ENCODE results near the gene ETV6.
A peak's percentile ranks its signal among the peaks of the same experiment; 100 is the strongest.

The ETV6 gene

DNA sequence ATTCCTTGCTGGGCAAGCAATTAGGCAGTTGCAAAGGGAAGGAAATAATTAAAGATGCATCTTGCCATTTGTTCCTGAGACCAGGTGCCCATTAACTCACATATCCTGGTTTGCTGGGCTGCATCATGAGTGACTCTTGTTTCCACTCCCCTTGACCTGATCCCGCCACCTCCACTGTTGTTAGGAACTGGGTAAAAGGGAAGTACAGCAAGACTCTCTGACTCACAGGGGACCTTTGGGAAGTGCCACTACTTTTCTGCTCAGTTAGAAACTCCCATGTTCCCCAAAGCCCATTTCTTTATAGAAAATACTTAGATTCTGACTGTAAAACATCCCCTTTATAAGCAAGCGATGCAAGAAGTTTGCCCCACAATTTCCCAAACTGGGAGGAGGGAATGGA is 235.2 kb downstream of the ETV6 start:
- H3K27ac ChIP-seq (ENCODE audit: low read length): peak overlapping the region; percentile 51; the same call in 1 of the 2 replicates
- no peak for ATAC-seq (ENCODE audit: insufficient read depth, low read depth)
- H3K9ac ChIP-seq (ENCODE audit: low read depth, low read length): no peak overlapping the region
- H3K4me2 ChIP-seq (ENCODE audit: insufficient read depth, low read length): no peak overlapping the region
- no peak overlapping the region for H3K4me3 ChIP-seq (ENCODE audit: low read depth in 1 of 2, low read length in 2 of 2)
- H3K27me3 ChIP-seq (ENCODE audit: insufficient read depth, low read length, poor library complexity): no peaks in the 10 kb centered on the region
- H4K20me1 ChIP-seq (ENCODE audit: insufficient read depth, low read length): no peaks in the 10 kb centered on the region
- no peak for DNase-seq
- TF ChIP-seq EZH2 (IDR thresholded peaks at IDR 0.05; ENCODE audit: borderline replicate concordance, low read depth, low read length, severe bottlenecking) (no peak), CTCF (IDR thresholded peaks at IDR 0.05; ENCODE audit: borderline replicate concordance, extremely low read depth, low read length, poor library complexity, severe bottlenecking) (no peak)
- peaks cover 20% of the 10 kb centered on the region for H3K79me2 ChIP-seq (ENCODE audit: insufficient read depth, low read length)
- H3K4me1 ChIP-seq (ENCODE audit: insufficient read depth, low read length): peaks cover 5% of the 10 kb centered on the region
- H3K36me3 ChIP-seq (ENCODE audit: insufficient read depth, low read length): peaks cover 94% of the 10 kb centered on the region
- no peaks in the 10 kb centered on the region for H3K9me3 ChIP-seq (ENCODE audit: insufficient read depth, low read length, severe bottlenecking)
- H2AFZ ChIP-seq (ENCODE audit: low read depth, low read length): no peak overlapping the region

DNA sequence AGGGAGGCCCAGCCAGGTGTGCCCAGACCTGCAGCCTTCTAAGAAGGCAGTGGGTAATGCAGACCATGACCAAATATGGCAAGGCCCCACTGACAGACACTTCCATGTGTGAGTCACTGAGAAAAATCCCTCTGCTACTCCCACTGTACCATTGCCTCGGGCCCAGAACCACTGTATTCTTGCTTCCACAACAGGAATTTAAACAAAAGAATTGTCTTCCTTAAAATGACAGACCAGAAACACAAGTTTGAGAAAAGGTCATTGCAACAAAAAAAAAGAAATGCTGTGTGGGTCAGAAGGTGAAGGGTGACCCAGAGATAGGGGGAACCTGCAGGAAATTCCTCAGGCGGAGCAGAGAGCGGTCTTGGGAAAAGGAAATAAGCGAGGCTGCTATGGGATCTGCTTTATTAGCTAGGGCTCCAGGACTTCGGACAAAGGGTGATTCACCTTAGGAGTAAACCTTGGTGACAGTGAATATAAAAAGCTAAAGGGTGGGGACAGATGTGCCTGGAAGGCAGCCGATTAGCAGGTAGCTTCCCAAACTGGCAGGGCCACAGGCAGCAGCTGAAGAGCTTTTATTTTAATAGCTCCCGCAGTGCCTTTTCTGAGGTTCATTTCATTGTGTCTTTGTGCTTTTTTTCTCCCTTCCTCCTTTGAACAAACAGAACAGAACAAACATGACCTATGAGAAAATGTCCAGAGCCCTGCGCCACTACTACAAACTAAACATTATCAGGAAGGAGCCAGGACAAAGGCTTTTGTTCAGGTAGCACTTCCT is 236.0 kb downstream of the ETV6 start:
- no peak for ATAC-seq (ENCODE audit: insufficient read depth, low read depth)
- Histone ChIP-seq H3K36me3 (ENCODE audit: insufficient read depth, low read length) (peaks cover 94% of the 10 kb centered on the region), H3K9ac (ENCODE audit: low read depth, low read length) (no peak overlapping the region), H3K4me3 (ENCODE audit: low read depth in 1 of 2, low read length in 2 of 2) (no peak overlapping the region), H3K79me2 (ENCODE audit: insufficient read depth, low read length) (peaks cover 14% of the 10 kb centered on the region), H3K9me3 (ENCODE audit: insufficient read depth, low read length, severe bottlenecking) (no peaks in the 10 kb centered on the region), H3K4me2 (ENCODE audit: insufficient read depth, low read length) (no peak overlapping the region), H4K20me1 (ENCODE audit: insufficient read depth, low read length) (no peaks in the 10 kb centered on the region), H3K4me1 (ENCODE audit: insufficient read depth, low read length) (peaks cover 5% of the 10 kb centered on the region), H3K27ac (ENCODE audit: low read length) (peak overlapping the region; percentile 29; the same call in 1 of the 2 replicates), H2AFZ (ENCODE audit: low read depth, low read length) (no peak overlapping the region), H3K27me3 (ENCODE audit: insufficient read depth, low read length, poor library complexity) (no peaks in the 10 kb centered on the region)
- DNase-seq: no peak
- TF ChIP-seq CTCF (IDR thresholded peaks at IDR 0.05; ENCODE audit: borderline replicate concordance, extremely low read depth, low read length, poor library complexity, severe bottlenecking) (no peak), EZH2 (IDR thresholded peaks at IDR 0.05; ENCODE audit: borderline replicate concordance, low read depth, low read length, severe bottlenecking) (no peak)

DNA sequence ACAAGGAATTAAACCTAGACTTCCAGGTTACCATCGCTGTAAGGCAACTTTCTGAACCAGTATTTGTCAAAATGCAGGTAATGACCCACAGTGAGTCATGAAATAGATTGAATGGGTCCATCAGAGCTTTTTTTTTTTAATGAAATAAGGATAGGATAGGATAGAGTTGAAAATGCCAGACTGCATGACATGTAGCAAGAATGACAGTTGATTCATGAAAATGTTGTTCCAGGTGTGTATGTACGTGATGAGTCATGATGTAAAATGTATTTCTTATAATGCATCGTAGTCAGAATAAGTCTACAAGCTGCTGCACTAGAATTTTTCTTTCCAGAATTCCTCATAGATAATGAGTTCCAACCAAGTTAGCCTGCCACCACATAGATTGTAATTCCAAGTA is 236.9 kb downstream of the ETV6 start:
- no peak overlapping the region for H3K27ac ChIP-seq (ENCODE audit: low read length)
- TF ChIP-seq EZH2 (IDR thresholded peaks at IDR 0.05; ENCODE audit: borderline replicate concordance, low read depth, low read length, severe bottlenecking): no peak
- no peak for TF ChIP-seq CTCF (IDR thresholded peaks at IDR 0.05; ENCODE audit: borderline replicate concordance, extremely low read depth, low read length, poor library complexity, severe bottlenecking)

More for the DNA sequence above, 236.9 kb downstream of the ETV6 start:
- H3K36me3 ChIP-seq (ENCODE audit: insufficient read depth, low read length): peaks cover 93% of the 10 kb centered on the region
- DNase-seq: no peak
- H3K4me3 ChIP-seq (ENCODE audit: low read depth in 1 of 2, low read length in 2 of 2): no peak overlapping the region
- no peaks in the 10 kb centered on the region for H3K27me3 ChIP-seq (ENCODE audit: insufficient read depth, low read length, poor library complexity)
- no peaks in the 10 kb centered on the region for H3K9me3 ChIP-seq (ENCODE audit: insufficient read depth, low read length, severe bottlenecking)
- H3K9ac ChIP-seq (ENCODE audit: low read depth, low read length): no peak overlapping the region
- no peak overlapping the region for H3K4me2 ChIP-seq (ENCODE audit: insufficient read depth, low read length)
- H3K4me1 ChIP-seq (ENCODE audit: insufficient read depth, low read length): peaks cover 8% of the 10 kb centered on the region
- H2AFZ ChIP-seq (ENCODE audit: low read depth, low read length): no peak overlapping the region
- no peak for ATAC-seq (ENCODE audit: insufficient read depth, low read depth)
- H3K79me2 ChIP-seq (ENCODE audit: insufficient read depth, low read length): peaks cover 5% of the 10 kb centered on the region
- H4K20me1 ChIP-seq (ENCODE audit: insufficient read depth, low read length): no peaks in the 10 kb centered on the region
